Measurements from ENCODE around the gene MIPOL1.

Gene MIPOL1

GRCh38 chr14:37583358-37584210, 385.8 kb downstream of the MIPOL1 start (continued):
- TF ChIP-seq ZBTB26 (tag by site-specific recombination; optimal IDR thresholded peaks at IDR 0.05) (peak; percentile 88), ZNF37A (tag by site-specific recombination; IDR thresholded peaks at IDR 0.05) (no peak)

GRCh38 chr14:37584211-37585100, 386.7 kb downstream of the MIPOL1 start:
- TF ChIP-seq HOXD13 (CRISPR knock-in tag; IDR thresholded peaks at IDR 0.05; ENCODE audit: borderline replicate concordance) (no peak), ZNF202 (tag by site-specific recombination; IDR thresholded peaks at IDR 0.05; ENCODE audit: borderline replicate concordance) (0 out of 2 replicates have a peak, but pooled peaks have one; percentile 53)
- ChIA-PET CTCF (no interaction called here), POLR2A (no interaction called here)
- Histone ChIP-seq H3K4me3 (ENCODE audit: low read depth, low read length) (peak overlapping the region; percentile 64; the same call in 1 of the 2 replicates), H3K4me1 (ENCODE audit: control insufficient read depth, insufficient read depth, low read length) (no peaks in the 10 kb centered on the region), H3K36me3 (ENCODE audit: control insufficient read depth in 2 of 2, insufficient read depth in 1 of 2, low read length in 2 of 2) (no peaks in the 10 kb centered on the region), H3K27ac (ENCODE audit: extremely low read depth, low read depth, low read length) (peak overlapping the region; percentile 82), H3K9me3 (ENCODE audit: control insufficient read depth, insufficient read depth, low read depth, low read length) (no peaks in the 10 kb centered on the region)

GRCh38 chr14:37585101-37585511, 387.4 kb downstream of the MIPOL1 start:
- POLR2A ChIA-PET = interaction anchor here (0.5 to 0.6 kb wide), 2 partner anchors 35 to 873 kb away, joined by 3 to 5 read pairs; no protein-coding TSS in a partner anchor

GRCh38 chr14:37585971-37586796, 388.4 kb downstream of the MIPOL1 start:
- ChIA-PET CTCF (no interaction called here), POLR2A (no interaction called here)
- Histone ChIP-seq H3K9me3 (ENCODE audit: control insufficient read depth, insufficient read depth, low read depth, low read length) (no peaks in the 10 kb centered on the region), H3K4me1 (ENCODE audit: control insufficient read depth, insufficient read depth, low read length) (no peaks in the 10 kb centered on the region), H3K4me3 (ENCODE audit: low read depth, low read length) (no peak overlapping the region), H3K27ac (ENCODE audit: extremely low read depth, low read depth, low read length) (no peak overlapping the region; the same call in 1 of the 2 replicates), H3K36me3 (ENCODE audit: control insufficient read depth in 2 of 2, insufficient read depth in 1 of 2, low read length in 2 of 2) (peaks cover 0 to under 1% of the 10 kb centered on the region in 2 experiments; a peak in 1 of 3 replicates)
- TF ChIP-seq ZBTB26 (tag by site-specific recombination; optimal IDR thresholded peaks at IDR 0.05) = no peak
- no peak for TF ChIP-seq ZNF292 (tag by site-specific recombination; IDR thresholded peaks at IDR 0.05; ENCODE audit: borderline replicate concordance, low read depth)
- TF ChIP-seq ZNF140 (tag by site-specific recombination; IDR thresholded peaks at IDR 0.05) = no peak
- TF ChIP-seq ZNF324 (tag by site-specific recombination; IDR thresholded peaks at IDR 0.05) = no peak
- no peak for TF ChIP-seq HOXD13 (CRISPR knock-in tag; IDR thresholded peaks at IDR 0.05; ENCODE audit: borderline replicate concordance)
- TF ChIP-seq ZNF354C (tag by site-specific recombination; IDR thresholded peaks at IDR 0.05; ENCODE audit: borderline replicate concordance, low read depth) = no peak

More at GRCh38 chr14:37585101-37585511, 387.4 kb downstream of the MIPOL1 start:
- CTCF ChIA-PET = no interaction called here
- no peaks in the 10 kb centered on the region for H3K9me3 ChIP-seq (ENCODE audit: control insufficient read depth, insufficient read depth, low read depth, low read length)
- H3K4me3 ChIP-seq (ENCODE audit: low read depth, low read length) = no peak overlapping the region
- H3K27ac ChIP-seq (ENCODE audit: extremely low read depth, low read depth, low read length) = no peak overlapping the region
- H3K4me1 ChIP-seq (ENCODE audit: control insufficient read depth, insufficient read depth, low read length) = no peaks in the 10 kb centered on the region
- no peaks in the 10 kb centered on the region for H3K36me3 ChIP-seq (ENCODE audit: control insufficient read depth in 2 of 2, insufficient read depth in 1 of 2, low read length in 2 of 2)
- no peak for TF ChIP-seq BCL6B (tag by site-specific recombination; IDR thresholded peaks at IDR 0.05)
- peak; percentile 95 for TF ChIP-seq ZNF202 (tag by site-specific recombination; IDR thresholded peaks at IDR 0.05; ENCODE audit: borderline replicate concordance)
